MM.1S (cell line): ENCODE results near the gene XPNPEP1.

ENCODE experiments used
- EZH2 ChIP-seq: fragments of 300-600 bp; sonication (generic); optimal IDR thresholded peaks from 2 replicates; pipeline ENCODE3; 2017; ENCODE audit warnings: low read depth, mild to moderate bottlenecking, antibody characterized with exemption, low read length, mixed read lengths
- TF ChIP-seq, protein P1 (sequence below): fragments of 300-600 bp; sonication (generic); IDR thresholded peaks from 2 replicates; pipeline ENCODE4 v1.5.1; 2016; ENCODE audit warnings: antibody characterized with exemption, low read length, mixed read lengths

DNA sequence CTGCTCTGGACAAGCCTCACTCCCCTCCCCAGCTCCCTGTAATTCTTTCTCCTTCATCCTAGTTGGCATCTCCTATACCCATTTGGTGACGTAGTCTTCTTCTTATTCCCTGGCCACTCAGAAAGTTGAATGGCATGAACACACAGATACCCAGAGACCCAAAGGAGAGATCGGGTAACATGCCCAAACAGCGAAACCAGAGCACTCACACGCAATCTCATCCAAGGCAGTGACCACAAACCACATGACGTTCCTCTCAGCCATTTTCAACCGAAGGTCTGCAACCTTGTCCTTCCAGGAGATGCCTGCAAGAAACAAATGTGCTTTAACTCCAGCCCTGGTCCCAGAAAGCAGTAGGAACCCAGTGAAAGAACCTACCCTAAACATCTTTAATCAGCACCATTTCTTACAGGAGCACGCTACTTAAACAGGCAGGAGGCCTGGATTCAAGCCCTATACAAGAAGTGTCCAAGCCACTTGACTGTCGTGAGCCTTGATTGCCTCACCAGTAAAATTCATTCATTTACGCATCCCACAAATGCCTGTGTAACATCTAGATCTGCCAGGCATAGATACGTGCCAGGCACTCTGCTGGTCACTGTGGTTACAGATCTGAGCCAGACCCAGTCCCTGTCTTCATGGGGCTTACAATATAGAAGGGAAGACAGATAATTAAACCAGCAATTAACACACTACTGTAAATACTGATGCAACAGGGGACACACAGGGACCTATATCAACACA is 37.1 kb downstream of the XPNPEP1 start:
- TF ChIP-seq, protein P1, sequence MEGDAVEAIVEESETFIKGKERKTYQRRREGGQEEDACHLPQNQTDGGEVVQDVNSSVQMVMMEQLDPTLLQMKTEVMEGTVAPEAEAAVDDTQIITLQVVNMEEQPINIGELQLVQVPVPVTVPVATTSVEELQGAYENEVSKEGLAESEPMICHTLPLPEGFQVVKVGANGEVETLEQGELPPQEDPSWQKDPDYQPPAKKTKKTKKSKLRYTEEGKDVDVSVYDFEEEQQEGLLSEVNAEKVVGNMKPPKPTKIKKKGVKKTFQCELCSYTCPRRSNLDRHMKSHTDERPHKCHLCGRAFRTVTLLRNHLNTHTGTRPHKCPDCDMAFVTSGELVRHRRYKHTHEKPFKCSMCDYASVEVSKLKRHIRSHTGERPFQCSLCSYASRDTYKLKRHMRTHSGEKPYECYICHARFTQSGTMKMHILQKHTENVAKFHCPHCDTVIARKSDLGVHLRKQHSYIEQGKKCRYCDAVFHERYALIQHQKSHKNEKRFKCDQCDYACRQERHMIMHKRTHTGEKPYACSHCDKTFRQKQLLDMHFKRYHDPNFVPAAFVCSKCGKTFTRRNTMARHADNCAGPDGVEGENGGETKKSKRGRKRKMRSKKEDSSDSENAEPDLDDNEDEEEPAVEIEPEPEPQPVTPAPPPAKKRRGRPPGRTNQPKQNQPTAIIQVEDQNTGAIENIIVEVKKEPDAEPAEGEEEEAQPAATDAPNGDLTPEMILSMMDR = no peak
- TF ChIP-seq EZH2 = no peak
